HG03196 (cell line): Measurements from ENCODE around the gene KCNQ1.

ENCODE experiments used
- ATAC-seq: cut with Tn5 transposase; IDR thresholded peaks from one replicate; pipeline ENCODE4 v1.9.1; 2021; ENCODE audit not compliant: unreplicated experiment

KCNQ1 gene

GRCh38 chr11:2691991-2692875, 247.4 kb downstream of the KCNQ1 start:
- ATAC-seq = no peak

GRCh38 chr11:2693271-2694261, 248.8 kb downstream of the KCNQ1 start:
- no peak for ATAC-seq

DNA sequence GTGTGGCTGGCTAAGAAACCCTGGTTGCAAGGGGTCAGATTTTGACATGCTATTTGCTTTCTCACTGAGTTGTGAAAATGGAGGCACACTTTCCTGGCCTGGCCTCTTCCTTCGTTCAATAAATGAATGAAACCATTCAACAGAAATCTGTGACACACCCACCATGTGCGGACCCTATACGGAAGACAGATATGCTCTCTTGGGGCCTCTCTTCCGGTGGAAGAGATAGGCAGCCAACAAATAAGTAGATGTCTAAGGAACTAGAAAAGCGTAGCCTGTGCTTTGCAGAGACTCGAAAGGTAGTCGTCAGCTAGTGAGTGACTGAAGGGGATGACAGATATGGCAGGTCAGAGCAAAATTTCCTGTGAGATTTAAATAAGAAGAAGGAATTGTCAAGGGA, 249.7 kb downstream of the KCNQ1 start:
- no peak for ATAC-seq

DNA sequence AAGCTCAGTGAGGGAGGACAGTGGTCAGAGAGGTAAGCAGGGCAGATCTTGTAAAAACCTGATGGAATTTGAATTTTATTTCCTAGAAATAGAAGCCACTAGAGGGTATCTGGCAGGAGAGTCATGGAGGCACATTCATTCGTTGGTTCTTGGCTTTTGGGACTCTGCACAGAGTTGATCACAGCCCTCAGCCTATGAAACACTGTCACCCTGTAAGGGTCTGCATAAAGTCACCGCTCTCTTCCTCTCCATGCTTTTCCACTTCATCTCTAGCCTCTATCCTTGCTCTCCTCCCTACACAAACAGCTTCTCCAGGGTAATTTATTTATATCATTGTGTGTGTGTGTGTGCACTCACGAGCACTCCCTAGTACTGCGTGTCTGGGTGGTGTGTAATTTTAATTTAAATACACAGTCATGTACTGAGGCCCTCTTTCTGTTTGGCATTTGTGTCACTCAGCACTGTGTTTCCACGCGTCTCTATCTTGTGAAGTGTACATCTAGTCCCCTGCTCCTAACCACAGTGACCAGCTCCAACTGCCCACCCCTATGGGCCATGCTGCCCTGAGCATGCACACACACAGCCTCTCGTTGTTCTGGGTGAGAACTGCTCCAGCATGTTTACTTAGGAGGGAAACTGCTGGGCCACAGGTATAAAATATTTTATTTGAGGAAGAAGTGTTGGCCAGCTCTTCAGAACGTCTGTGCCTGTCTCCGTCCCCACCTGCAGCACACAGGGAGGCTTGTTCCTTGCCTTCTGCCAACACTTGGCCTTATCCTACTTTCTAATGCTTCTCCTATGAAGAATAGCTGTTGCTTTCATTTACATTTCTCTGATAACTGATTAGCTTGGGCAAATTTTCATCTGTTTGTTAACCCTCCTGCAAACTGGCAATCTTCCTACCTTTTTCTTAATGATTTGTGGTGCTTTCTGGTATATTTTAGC, 250.5 kb downstream of the KCNQ1 start:
- no peak for ATAC-seq

GRCh38 chr11:2696455-2696854, 251.6 kb downstream of the KCNQ1 start:
- no peak for ATAC-seq

DNA sequence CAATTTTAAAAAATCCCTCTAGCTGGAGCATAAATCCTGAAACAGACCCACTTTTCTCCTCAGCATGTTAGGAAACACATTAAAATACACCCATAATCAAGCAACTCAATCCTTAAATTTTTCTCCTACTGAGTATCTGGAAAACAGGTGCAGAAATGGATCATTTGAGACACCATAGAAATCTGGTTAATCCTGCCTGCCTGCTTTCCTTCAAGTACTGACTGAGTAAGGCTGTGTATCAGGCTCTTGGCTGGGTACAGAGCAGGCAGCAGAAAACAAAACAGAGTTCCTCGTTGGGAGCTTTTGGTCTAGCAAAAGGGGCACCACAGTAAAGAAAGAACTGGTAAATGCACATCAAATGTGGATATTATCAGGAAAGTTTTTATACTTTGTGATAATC, 253.1 kb downstream of the KCNQ1 start:
- no peak for ATAC-seq

- ATAC-seq = no peak
Observed at GRCh38 chr11:2698386-2699184, 253.8 kb downstream of the KCNQ1 start.

GRCh38 chr11:2699185-2699530, 254.3 kb downstream of the KCNQ1 start:
- no peak for ATAC-seq

DNA sequence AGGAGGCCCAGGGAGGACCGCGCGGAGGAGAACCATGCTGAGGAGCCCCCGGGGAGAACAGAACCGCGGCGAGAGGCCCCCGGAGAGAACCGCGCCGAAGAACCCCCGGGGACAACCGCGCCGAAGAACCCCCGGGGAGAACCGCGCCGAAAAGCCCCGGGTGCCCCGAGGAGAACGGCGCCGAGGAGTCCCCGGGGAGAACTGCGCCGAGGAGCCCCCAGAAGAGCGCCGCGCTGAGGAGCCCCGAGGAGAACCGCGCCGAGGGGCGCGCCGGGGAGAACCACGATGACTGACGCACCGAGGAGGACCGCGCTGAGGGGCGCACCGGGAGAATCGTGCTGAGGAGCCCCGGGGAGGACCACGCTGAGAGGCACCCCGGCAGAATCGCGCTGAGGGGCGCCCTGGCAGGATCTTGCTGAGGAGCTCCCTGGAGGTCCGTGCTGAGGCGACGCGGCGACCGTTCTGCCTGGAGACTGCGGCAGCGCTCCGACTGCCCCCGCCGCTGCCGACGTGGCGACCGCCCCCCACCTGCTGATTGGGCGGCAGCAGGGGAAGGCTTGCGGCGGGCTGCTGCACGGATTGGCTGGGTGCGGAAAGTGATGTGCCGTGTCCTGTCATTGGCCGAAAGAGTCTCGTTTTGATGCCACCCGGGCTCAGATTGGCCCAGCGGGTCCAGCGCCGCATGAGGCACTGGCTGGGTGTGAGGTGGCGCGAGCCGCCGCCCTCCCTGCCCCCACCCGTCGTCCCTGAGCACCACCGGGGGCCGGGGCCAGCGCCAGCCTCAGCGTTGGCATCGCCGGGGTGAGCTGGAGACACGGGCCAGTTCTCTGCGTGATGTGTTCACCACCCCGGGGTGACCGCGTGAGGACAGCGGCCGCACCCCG, 255.0 kb downstream of the KCNQ1 start, which contains the start of gene KCNQ1OT1:
Gene KCNQ1OT1 (minus strand): TSS at position 464 of the 884 bp plus-strand sequence.
- ATAC-seq = peak; percentile 80

GRCh38 chr11:2700415-2701211, 255.8 kb downstream of the KCNQ1 start:
- no peak for ATAC-seq

DNA sequence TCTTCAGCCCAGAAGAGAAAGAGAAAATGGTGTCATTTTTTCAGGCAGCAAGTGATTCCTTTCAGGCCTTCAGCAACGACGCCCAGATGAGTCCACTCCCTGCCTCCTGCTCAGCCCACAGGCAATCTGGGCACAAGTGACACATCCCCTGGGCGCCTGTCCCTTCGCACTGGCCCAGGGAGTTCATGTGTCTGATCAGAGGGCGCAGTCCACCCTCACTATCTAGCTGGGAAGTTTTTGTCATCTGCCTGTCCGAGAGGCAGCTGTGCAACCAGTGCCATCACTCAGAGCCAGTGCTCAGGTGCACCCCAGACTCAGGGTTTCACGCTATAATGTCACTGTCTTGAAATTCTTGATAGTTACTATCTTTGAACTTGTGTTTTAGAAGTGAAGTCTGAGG, 256.4 kb downstream of the KCNQ1 start:
- ATAC-seq = no peak

DNA sequence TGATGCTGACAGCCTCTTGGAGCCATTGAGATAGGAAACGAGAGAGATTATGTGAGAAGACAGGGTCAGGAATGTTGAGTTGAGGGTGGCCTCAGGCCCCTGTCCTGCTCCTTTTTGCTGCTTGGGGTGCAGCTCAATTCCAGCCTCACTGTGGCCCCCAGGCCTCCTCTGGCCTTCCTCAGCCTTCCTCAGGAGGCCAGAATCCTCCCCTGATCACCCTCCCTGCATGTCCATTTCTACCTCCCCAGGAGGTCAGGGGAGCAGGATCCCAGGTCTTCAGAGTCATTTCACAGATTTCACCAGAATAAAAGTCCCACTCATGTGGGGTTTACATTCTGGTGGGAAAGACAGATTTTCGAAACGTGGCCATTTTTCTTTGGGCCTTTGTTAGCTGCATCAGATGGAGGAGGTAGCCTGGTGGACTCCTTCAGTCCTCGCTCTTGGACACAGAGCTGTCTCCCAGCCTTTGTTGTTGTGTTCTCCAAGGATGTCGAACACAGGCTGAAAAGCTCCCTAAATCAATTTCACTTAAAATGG, 257.2 kb downstream of the KCNQ1 start:
- no peak for ATAC-seq

GRCh38 chr11:2702771-2703362, 258.1 kb downstream of the KCNQ1 start:
- no peak for ATAC-seq

GRCh38 chr11:2703363-2704141, 258.7 kb downstream of the KCNQ1 start:
- ATAC-seq = no peak

GRCh38 chr11:2704356-2704755, 259.5 kb downstream of the KCNQ1 start:
- no peak for ATAC-seq

GRCh38 chr11:2704896-2705606, 260.2 kb downstream of the KCNQ1 start:
- ATAC-seq = no peak
